Glutamatergic neuron (in vitro differentiated cells): Measurements from ENCODE around the gene ANKRD13D. TPM values are rescaled to one million over a fixed set of nuclear protein-coding genes. Genes with fewer than 3 reads are reported as not detected.

ENCODE experiments used
- DNase-seq: peaks from one replicate; pipeline ENCODE4 v3.0.0; 2022
- H3K27ac Mint-ChIP-seq: one replicate; pipeline ENCODE4 v1.8.0; 2020; ENCODE audit warnings: mild to moderate bottlenecking, mixed read lengths, inconsistent platforms; ENCODE audit not compliant: unreplicated experiment
- H3K27me3 Mint-ChIP-seq: one replicate; pipeline ENCODE4 v1.8.0; 2020; ENCODE audit warnings: mild to moderate bottlenecking, moderate library complexity, mixed read lengths, inconsistent platforms; ENCODE audit not compliant: unreplicated experiment
- H3K36me3 Mint-ChIP-seq: one replicate; pipeline ENCODE4 v1.8.0; 2020; ENCODE audit warnings: mild to moderate bottlenecking, mixed read lengths, inconsistent platforms; ENCODE audit not compliant: unreplicated experiment
- H3K4me1 Mint-ChIP-seq: one replicate; pipeline ENCODE4 v1.8.0; 2020; ENCODE audit warnings: mild to moderate bottlenecking, low read depth, mixed read lengths, inconsistent platforms; ENCODE audit not compliant: unreplicated experiment
- H3K4me3 Mint-ChIP-seq: one replicate; pipeline ENCODE4 v1.8.0; 2020; ENCODE audit warnings: mild to moderate bottlenecking, mixed read lengths, inconsistent platforms; ENCODE audit not compliant: unreplicated experiment
- H3K9me3 Mint-ChIP-seq: one replicate; pipeline ENCODE4 v1.8.0; 2020; ENCODE audit warnings: mild to moderate bottlenecking, moderate library complexity, mixed read lengths, inconsistent platforms; ENCODE audit not compliant: unreplicated experiment
- CTCF ChIP-seq: fragments of 200-600 bp; sonication (generic); IDR thresholded peaks from one replicate; pipeline ENCODE4 v1.5.0; 2021; ENCODE audit not compliant: partially characterized antibody, unreplicated experiment
- total RNA-seq: library from RNA; stranded (reverse); fragmentation: NEBNext Ultra II Directional; extraction: Animal tissue kit (Norgen Biotek cat#: 25700); gene quantifications from one replicate; pipeline ENCODE4 v1.2.1, GENCODE V29; 2021; ENCODE audit not compliant: unreplicated experiment

Gene ANKRD13D
- total RNA-seq, 1 donor from 2014 or later, result 109 TPM

DNA sequence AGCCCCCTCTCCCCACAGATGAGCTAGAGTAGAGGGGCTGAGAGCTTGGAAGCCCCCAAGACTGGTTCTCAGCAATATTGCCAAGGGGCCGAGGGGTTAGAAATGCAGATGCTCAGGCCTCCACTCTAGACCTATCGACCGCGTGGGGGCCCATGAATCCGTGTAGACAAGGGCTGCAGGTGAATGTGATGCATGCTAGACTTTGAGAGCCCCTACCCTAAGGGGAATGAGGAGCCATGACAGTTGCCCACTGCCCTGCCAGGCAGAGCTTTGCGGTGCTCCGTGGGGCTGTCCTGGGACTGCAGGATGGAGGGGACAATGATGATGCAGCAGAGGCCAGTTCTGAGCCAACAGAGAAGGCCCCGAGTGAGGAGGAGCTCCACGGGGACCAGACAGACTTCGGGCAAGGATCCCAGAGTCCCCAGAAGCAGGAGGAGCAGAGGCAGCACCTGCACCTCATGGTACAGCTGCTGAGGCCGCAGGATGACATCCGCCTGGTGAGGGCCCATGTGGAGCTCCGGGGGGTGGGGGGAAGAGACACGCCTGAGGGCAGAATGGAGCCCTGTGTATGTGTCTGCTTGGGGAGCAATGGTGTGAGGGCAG, 15.5 kb downstream of the ANKRD13D start:
- H3K4me1 Mint-ChIP-seq, result peaks cover 8% of the 10 kb centered on the region
- DNase-seq, result no peak
- no peak for TF ChIP-seq CTCF
- H3K27ac Mint-ChIP-seq, result peak overlapping the region; percentile 43
- H3K4me3 Mint-ChIP-seq, result peak overlapping the region; percentile 30
- peaks cover 2% of the 10 kb centered on the region for H3K9me3 Mint-ChIP-seq
- no peaks in the 10 kb centered on the region for H3K36me3 Mint-ChIP-seq
- peaks cover 6% of the 10 kb centered on the region for H3K27me3 Mint-ChIP-seq

DNA sequence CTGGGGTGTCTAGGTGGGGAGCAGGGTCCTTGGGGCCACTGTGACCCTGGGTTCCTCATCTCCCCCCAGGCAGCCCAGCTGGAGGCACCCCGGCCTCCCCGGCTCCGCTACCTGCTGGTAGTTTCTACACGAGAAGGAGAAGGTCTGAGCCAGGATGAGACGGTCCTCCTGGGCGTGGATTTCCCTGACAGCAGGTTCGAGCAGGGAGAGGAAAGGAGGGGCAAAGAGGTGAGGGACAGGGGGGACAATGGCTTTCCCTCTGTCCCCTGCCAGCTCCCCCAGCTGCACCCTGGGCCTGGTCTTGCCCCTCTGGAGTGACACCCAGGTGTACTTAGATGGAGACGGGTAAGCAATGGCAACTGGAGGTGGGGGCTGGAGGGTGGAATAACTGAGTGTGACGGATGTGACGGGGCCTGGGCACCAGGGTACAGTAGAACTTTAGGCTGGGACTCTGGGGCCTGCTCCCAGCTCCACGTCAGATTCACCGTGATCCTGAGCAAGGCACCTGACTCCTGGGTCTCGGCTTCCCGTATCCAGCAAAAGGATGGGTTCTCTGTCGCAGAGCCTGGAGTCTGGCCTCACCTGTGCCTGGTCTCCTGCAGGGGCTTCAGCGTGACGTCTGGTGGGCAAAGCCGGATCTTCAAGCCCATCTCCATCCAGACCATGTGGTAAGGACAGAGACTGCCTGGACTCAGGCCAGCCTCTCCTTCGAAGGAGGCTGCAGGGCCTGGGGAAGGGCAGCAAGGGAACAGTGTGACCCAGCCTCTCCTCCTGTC, 17.9 kb downstream of the ANKRD13D start:
- Mint-ChIP-seq H3K9me3 (peaks cover 2% of the 10 kb centered on the region), H3K4me3 (no peak overlapping the region), H3K27me3 (peaks cover 6% of the 10 kb centered on the region), H3K36me3 (no peaks in the 10 kb centered on the region), H3K27ac (no peak overlapping the region), H3K4me1 (peaks cover 8% of the 10 kb centered on the region)
- no peak for TF ChIP-seq CTCF
- no peak for DNase-seq

DNA sequence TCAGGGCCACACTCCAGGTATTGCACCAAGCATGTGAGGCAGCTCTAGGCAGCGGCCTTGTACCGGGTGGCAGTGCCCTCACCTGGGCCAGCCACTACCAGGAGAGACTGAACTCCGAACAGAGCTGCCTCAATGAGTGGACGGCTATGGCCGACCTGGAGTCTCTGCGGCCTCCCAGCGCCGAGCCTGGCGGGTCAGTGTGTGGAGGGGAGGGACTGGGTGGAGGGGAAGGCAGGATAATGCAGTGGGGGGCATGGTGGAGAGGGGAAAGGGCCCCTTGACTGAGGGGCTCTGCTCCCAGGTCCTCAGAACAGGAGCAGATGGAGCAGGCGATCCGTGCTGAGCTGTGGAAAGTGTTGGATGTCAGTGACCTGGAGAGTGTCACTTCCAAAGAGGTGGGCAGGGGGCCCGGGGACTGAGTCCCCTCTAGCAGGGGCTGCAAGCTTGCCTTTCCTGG, 18.5 kb downstream of the ANKRD13D start:
- H3K27me3 Mint-ChIP-seq, result peaks cover 6% of the 10 kb centered on the region
- H3K4me3 Mint-ChIP-seq, result no peak overlapping the region
- no peak for DNase-seq
- peaks cover 4% of the 10 kb centered on the region for H3K4me1 Mint-ChIP-seq
- peaks cover 2% of the 10 kb centered on the region for H3K9me3 Mint-ChIP-seq
- no peak for TF ChIP-seq CTCF
- H3K36me3 Mint-ChIP-seq, result no peaks in the 10 kb centered on the region
- no peak overlapping the region for H3K27ac Mint-ChIP-seq

DNA sequence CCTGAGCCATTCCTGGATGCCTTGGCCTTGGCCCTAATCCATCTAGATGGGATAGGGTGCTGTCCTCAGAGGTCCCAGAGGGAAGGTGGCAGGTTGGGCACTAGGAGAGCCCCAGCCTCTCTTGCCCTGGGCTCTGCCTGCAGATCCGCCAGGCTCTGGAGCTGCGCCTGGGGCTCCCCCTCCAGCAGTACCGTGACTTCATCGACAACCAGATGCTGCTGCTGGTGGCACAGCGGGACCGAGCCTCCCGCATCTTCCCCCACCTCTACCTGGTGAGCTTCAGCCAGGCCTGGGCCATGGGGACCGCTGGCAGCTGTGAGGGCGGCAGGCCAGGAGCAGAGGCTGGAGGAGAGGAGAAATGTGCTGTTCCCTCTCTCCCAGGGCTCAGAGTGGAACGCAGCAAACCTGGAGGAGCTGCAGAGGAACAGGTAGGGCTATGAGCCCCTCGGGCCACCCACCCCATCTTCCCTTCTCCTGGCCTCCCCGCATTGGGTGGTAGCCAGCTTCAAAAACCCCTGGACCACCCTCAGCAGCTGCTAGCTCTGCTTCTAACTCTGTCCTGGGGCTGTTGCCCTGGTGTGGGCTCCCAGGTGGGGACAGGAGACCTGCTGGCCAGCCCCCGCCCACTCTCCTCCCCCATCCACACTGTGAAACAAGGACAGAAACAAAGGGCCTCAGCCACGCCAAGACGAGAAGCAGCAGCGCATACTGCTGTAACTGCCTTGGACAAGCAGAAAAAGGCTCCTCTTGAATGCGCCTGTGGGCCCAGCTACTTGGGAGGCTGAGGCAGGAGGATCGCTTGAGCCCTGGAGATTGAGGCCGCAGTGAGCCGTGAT, 19.1 kb downstream of the ANKRD13D start:
- no peak for DNase-seq
- no peak overlapping the region for H3K4me3 Mint-ChIP-seq
- no peaks in the 10 kb centered on the region for H3K36me3 Mint-ChIP-seq
- no peak overlapping the region for H3K27ac Mint-ChIP-seq
- peaks cover 5% of the 10 kb centered on the region for H3K27me3 Mint-ChIP-seq
- H3K4me1 Mint-ChIP-seq, result peaks cover 3% of the 10 kb centered on the region
- peaks cover 2% of the 10 kb centered on the region for H3K9me3 Mint-ChIP-seq
- no peak for TF ChIP-seq CTCF
